Measurements from ENCODE around the gene HP. TPM values are rescaled to one million over a fixed set of nuclear protein-coding genes. Genes with fewer than 3 reads are reported as not detected.

HP gene
- polyA plus RNA-seq, 2 donors, result 0.27 to 0.29 TPM

Other genes starting within 250 kb of the HP start
- 10 to 100 TPM; 16.9 to 23.5 TPM for gene AP1G1, start 245.7 kb upstream of the HP start, polyA plus RNA-seq
- gene ATXN1L, start 208.5 kb upstream of the HP start, polyA plus RNA-seq, result 1 to 10 TPM; 4.7 to 6.4 TPM
- 1 to 10 TPM; 3.5 to 4.0 TPM for gene ZNF821, start 170.3 kb upstream of the HP start, polyA plus RNA-seq
- 100 to 1,000 TPM in 1 of 2 donors, 10 to 100 TPM in 1; 78.8 to 101 TPM for gene IST1, start 159.0 kb upstream of the HP start, polyA plus RNA-seq
- under 1 TPM in 1 of 2 donors, not detected in 1; 0.01 TPM for gene PKD1L3, start 54.1 kb upstream of the HP start, polyA plus RNA-seq
- 1 to 10 TPM; 3.1 to 5.6 TPM for gene DHODH, start 45.8 kb upstream of the HP start, polyA plus RNA-seq
- under 1 TPM; 0.14 to 0.16 TPM for gene HPR, start 8.7 kb downstream of the HP start, polyA plus RNA-seq
- gene TXNL4B, start 39.1 kb downstream of the HP start, polyA plus RNA-seq, result 1 to 10 TPM; 4.5 to 6.0 TPM
- gene DHX38, start 39.3 kb downstream of the HP start, polyA plus RNA-seq, result 10 to 100 TPM; 33.7 to 39.6 TPM
- gene PMFBP1, start 117.7 kb downstream of the HP start, polyA plus RNA-seq, result under 1 TPM; 0.46 to 0.88 TPM

All from esophagus (tissue), 2 donors.